K562 (cell line): ENCODE results near the gene LMO4.

ENCODE experiments used
- BRF2 ChIP-seq: IDR thresholded peaks from 3 replicates; pipeline ENCODE4 v1.6.1; 2011; ENCODE audit warnings: borderline replicate concordance, mild to moderate bottlenecking; ENCODE audit not compliant: insufficient read length, insufficient read depth
- CCNT2 ChIP-seq: IDR thresholded peaks from 2 replicates; pipeline ENCODE4 v1.6.1; 2011; ENCODE audit warnings: borderline replicate concordance, low read depth, mild to moderate bottlenecking, moderate library complexity, mixed read lengths, low read length; ENCODE audit not compliant: insufficient read length; ENCODE audit errors: extremely low read depth
- MAFK ChIP-seq: IDR thresholded peaks from 2 replicates; pipeline ENCODE4 v1.6.1; 2011; ENCODE audit warnings: low read length, improper control_type of control experiment
- PHTF2 ChIP-seq: fragments of 250-450 bp; sonication (Bioruptor Pico); IDR thresholded peaks from 2 replicates; pipeline ENCODE4 v1.5.0; 2021; ENCODE audit warnings: mild to moderate bottlenecking
- POLR2A ChIP-seq: fragments of 450-650 bp; conservative IDR thresholded peaks from 2 replicates; pipeline ENCODE4 v1.6.1; 2016
- SMARCB1 ChIP-seq: IDR thresholded peaks from 2 replicates; pipeline ENCODE4 v1.6.1; 2011; ENCODE audit warnings: improper control_type of control experiment, low read depth; ENCODE audit not compliant: insufficient read length
- TAF7 ChIP-seq: fragments of 450-650 bp; IDR thresholded peaks from 2 replicates; pipeline ENCODE4 v1.6.1; 2016; ENCODE audit warnings: missing genetic modification characterization, missing compliant biosample characterization
- ZNF239 ChIP-seq: fragments of 250-450 bp; sonication (Bioruptor Pico); IDR thresholded peaks from 2 replicates; pipeline ENCODE4 v1.4.0; 2020; ENCODE audit warnings: mild to moderate bottlenecking

- TF ChIP-seq MAFK (no peak), SMARCB1 (no peak), ZNF239 (CRISPR knock-in tag) (no peak), BRF2 (no peak), PHTF2 (CRISPR knock-in tag) (no peak), TAF7 (no peak), POLR2A (no peak), CCNT2 (no peak)
These were observed 23.5 kb upstream of the LMO4 start for GRCh38 chr1:87305151-87305550.
